GM19240 (cell line): ENCODE results near the gene ZNHIT2.
"Not testable (repeated sequence)": the region's sequence is repeated elsewhere in the genome, so short reads cannot be mapped to it uniquely, and the experiment has no call there.

Experiments
- DNase-seq: peaks from one replicate; pipeline ENCODE4 v3.0.0; 2011; ENCODE audit warnings: low spot score; ENCODE audit not compliant: insufficient read length

ZNHIT2 gene

DNA sequence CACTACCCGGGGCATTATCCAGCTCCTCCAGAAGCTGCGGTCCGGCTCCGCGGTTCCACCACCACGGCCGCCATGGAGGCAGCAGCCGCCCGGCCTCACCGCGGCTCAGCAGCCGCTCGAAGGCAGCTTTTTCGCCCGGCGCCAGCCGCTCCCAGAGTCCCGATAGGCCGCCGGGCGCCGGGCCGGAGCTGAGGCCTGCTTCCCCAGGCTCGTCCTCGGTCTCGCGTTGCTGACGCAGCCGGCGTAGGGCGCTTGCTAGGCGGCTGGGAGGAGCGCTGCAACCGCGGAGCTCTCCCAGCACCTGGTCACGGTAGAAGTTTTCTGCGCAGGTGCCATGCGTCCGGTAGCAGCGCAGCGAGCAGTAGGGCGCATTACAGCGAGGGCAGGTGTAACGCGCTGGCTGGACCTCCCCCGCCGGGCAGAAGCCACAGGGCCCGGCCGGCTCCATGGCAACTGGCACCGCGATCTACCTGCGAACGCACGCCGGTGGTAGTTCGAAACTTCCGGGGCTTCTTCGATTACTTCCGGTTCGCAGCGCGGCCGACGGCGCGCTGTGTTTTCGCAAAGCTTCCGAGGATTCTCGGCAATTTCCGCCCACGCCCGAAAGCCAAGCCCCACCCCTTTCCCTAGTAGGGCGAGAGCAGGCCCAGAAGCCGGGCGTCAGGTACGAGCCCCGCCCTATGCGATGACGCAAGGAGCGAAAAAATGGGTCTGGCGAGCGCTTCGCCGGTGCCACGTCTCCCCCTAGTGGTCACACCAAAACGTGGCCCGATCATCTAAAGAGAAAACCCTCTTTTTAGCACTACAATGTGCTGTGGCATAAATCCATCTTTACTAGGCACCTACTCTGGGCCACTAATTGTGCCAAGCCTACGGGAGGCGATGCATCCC is at the start of gene ZNHIT2:
Gene ZNHIT2 (minus strand): TSS at position 496 of the 891 bp plus-strand sequence. CDS start 48 bp downstream, at position 448.
- peak; percentile 78 for DNase-seq

GRCh38 chr11:65166893-65167292 is 49.4 kb upstream of the ZNHIT2 start:
- no peak for DNase-seq

DNA sequence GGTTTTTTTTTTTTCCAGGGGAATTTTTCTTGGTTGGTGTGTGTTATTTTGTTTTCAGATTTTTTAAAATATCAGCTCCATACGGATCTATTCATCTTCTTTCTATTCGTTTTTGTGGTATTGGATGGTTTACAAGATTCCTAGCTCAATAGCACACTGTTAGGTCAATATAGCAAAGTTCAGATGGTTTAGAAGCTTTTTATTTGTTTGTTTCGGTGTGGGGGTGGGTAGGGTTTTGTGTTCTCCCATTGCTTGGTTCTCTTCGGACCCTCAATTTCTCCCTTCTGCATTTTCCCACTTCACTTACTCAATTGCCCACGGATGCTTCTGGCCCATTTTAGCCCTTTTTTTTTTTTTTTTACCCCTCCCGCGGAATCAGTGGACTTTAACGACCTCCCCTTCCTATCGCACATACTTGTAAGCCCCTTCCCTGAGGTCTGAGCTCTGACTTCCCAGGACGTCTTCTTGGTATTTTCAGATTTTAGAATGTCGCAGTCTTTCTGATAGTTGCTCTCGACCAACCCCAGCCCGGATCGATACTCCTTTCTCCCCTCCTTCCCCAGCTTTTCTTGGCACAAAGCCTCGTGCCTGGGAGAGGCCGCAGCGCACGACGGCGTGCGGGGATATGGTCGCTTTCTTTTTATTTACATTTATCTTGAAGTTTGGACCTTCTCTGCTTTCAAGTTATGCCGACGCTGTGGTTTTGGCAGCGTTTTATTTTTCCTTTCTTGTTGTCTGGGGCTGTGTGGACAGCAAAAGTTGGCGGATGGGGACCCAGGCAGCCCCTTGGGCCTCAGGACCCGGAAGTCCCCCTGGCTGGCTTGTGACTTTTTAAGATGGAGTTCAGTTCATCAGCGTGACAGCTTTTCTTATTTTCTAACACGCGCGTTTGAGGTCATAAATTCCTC is 48.2 kb upstream of the ZNHIT2 start:
- DNase-seq, result no peak

DNA sequence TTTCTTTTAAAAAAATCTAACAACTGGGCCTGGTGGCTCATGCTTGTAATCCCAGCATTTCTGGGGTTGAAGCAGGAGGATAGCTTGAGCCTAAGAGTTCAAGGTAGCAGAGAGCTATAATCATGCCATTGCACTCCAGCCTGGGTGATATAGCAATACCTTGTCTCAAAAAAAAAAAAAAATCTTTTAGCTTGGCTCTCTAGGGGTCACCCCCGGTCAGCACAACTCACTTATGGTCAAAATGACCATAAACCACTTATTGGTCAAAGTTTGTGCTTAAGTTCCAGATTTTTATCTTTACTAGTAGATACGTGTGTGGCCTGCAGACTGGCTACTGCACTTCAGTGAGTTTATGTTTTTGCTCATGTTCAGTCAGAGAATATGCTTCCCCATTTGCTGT is 46.2 kb upstream of the ZNHIT2 start:
- DNase-seq, result no peak

DNA sequence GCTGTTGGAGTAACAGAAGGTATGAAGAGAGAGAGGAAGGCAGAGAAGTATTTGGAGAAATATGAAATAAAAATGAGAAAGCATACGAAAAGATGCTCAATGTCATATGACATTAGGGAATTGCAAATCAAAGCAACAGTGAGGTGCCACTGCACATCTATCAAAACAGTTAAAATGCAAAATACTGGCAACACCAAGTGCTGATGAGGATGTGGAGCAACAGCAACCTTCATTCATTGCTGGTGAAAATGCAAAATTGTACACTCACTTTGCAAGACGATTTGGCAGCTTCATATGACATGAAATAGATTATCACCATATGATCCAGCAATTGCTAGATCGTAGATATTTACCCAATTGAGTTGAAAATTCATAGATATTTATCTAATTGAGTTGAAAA is 43.1 kb upstream of the ZNHIT2 start:
- no peak for DNase-seq

DNA sequence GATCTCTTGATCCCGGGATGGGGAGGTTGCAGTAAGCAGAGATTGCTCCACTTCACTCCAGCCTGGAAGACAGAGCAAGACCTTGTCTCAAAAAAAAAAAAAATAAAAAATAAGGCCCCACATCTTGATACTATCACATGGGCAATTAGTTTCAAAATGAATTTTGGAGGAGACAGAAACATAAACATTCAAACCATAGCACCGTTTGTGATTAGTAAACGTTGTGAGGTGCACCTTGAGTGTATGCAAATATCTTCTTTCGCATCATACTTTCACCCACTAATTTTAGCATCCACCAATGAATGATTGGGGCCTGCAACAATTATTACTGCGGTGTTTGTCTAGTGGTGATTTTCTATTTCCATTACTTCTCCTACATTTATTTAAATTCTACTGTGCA is 41.5 kb upstream of the ZNHIT2 start:
- DNase-seq, result no peak

DNA sequence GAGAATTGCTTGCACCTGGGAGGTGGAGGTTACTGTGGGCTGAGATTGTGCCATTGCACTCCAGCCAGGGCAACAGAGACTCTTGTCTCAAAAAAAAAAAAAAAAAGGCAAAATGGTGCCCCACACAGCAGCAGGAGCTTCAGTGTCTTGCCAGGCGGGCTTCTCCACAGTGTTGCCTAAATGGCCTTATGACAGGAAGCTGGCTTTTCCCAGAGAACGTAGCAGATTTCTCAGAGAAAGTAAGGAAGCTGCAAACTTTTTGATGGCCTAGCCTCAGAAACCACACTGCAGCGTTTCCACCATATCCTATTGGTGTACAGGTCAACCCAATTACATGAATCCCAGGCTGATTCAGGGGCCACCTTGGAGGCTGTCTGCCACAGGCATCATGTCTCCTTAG is 39.8 kb upstream of the ZNHIT2 start:
- no peak for DNase-seq

DNA sequence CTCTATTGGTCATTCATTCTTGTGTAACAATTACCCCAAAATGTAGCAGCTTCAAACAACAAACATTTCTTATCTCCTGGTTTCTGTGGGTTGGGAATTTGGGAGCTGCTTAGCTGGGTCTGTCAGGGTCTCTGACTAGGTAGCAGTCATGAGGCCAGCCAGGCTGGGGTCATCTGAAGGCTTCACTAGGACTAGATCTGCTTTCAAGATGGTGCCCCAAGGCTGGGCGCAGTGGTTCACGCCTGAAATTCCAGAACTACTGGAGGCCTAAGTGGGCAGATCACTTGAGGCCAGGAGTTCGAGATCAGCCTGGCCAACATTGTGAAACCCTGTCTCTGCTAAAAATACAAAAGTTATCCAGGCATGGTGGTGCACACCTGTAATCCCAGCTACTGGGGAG is 39.4 kb upstream of the ZNHIT2 start:
- DNase-seq, result no peak

DNA sequence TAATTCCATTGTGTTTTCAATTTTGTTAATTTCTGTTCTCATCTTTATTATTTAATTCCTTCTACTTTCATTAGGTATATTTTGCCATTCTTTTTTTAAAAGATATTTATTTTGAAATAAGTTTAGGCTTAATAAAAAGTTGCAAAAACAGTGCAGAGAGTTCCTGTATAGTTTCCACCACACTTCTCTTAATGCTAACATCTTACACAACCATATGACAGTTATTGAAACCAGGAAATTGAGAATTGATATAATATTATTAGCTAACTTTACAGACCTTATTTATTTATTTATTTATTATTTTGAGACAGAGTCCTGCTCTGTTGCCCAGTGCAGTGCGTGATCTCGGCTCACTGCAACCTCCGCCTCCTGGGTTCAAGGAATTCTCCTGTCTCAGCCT is 38.8 kb upstream of the ZNHIT2 start:
- DNase-seq, result no peak

DNA sequence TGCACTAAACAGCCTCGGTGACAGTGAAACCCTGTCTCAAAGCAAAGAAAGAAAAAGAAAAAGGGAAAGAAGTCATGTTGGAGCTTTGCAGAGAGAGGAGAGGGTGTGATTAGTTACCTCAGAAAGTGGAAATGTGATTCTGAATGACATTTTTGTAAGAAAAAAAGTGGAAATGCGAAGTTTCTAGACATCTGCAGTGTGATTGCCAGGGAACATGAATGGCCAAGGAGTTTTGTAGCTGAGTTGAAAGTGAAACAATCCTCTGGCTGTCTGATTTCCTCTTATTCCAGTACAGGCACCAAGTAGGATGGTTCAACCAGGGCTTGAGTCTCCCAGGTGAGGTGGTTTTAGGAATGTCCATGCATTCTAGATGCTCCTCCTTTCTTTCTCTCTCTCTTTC is 34.6 kb upstream of the ZNHIT2 start:
- DNase-seq, result no peak

DNA sequence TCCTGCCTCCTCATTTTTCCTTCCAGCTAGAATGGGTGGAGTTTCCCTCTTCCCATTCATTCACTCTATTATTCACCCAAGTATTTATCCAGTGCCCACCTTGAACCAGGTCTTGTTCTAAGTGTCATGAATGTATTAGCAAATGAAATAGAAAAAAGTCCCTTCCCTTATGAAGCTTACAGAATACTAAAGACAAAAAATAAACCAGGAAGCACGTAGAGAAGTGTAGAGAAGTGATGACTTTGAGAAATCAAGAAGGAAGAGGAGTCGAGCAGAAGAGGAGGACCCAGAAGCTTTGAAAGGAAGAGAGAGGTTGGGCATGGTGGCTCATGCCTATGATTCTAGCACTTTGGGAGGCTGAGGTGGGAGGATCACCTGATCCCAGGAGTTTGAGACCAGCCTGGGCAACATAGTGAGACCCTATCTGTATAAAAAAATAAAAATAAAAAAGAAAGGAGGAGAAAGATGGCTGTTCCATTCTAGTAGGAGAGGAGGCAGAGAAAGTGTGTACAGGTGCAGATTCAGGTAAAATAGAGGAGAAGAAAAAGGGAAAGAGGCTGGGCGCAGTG is 33.9 kb upstream of the ZNHIT2 start:
- DNase-seq, result no peak

GRCh38 chr11:65150509-65151299 is 33.2 kb upstream of the ZNHIT2 start:
- DNase-seq, result no peak

- not testable (repeated sequence) for DNase-seq
Measured at GRCh38 chr11:65150131-65150508, 32.6 kb upstream of the ZNHIT2 start.

DNA sequence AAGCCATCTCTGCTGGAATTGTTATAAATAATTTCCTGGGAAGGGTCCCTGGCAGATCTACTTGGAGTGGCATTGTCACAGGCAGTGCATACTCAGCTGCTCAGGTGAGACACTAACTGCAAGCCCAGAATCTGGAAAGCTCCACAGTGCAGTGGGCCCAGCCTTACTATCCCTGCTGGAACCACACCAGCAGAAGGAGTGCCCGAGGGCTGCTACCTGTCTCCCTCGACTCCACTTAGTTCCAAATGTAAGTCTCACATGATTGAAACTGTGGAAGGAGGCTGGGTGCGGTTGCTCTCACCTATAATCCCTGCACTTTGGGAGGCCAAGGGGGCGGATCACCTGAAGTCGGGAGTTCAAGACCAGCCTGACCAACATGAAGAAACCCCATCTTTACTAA is 31.2 kb upstream of the ZNHIT2 start:
- no peak for DNase-seq

DNA sequence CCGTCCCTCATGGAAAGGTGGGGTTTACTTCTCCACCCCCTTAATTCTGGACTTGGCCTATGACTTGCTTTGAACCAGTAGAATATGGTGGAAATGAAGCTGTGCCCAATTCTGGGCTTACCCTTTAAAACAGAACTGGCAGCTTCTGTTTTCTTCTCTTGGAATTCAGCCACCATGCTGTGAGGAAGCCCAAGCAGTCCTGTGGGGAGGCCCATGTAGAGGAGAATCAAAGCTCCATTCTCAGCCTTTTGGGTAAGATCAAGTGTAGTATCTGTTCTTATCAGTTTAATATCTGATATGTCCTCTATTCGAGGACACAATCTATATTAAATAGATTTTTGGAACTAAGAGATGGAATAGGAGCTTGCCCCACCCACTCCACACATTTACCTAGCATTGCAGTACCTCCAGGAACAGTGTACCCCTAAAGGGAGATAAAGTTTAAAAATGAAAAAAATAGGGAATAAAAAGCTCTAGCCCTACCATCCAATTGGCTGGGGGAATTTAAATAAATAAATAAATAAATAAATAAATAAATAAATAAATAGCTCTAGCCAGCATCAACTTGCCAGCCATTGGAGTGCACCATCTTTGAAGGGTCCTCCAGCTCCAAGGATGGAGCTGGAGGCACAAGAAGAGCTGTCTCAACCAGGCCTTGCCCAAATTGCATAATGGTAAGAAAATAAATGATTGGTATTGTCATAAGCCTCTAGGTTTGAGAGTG is 30.0 kb upstream of the ZNHIT2 start:
- DNase-seq, result no peak

DNA sequence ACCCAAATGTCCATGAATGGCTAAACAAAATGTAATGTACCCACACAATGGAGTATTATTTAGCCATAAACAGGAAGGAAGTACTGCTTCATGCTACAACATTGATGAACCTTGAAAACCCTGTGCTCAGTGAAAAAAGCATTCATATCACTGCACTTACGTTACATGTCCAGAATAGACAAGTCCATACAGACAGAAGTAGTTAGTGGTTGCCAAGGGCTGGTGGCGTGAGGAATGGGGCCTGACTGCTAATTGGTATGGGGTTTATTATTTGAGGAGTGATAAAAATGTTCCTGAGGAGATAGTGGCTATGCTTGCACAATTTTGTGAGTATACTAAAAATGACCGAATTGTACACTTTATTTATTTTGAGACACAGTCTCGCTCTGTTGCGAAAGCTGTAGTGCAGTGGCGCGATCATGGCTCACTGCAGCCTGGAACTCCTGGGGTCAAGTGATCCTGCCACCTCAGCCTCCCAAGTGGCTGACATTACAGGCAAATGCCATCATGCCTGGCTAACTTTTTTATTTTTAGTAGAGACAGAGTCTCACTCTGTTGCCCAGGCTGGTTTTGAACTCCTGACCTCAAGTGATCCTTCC is 24.5 kb upstream of the ZNHIT2 start:
- DNase-seq, result no peak

DNA sequence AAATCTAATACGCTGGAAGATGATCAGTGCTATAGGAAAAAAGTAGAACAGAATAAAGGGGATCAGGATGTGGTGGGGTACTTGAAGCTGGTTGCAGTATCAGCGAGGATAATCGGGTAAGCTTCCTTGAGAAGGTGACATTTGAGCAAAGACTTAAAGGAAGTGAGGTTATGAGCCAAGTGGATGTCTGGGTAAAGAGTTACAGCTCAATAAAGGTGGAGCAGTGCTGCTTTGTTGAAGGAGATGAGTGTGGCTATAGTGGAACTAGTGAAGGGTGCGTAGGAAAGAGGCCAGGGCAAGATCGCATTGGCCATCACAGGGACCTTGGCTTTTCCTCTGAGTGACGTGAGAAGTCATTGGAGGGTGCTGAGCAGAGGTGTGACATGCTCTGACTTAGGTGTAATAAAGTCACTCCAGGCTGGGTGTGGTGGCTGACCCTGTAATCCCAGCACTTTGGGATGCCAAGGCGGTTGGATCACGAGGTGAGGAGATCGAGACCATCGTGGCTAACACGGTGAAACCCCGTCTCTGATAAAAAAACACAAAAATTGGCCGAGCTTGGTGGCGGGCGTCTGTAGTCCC is 19.1 kb upstream of the ZNHIT2 start:
- DNase-seq, result no peak

DNA sequence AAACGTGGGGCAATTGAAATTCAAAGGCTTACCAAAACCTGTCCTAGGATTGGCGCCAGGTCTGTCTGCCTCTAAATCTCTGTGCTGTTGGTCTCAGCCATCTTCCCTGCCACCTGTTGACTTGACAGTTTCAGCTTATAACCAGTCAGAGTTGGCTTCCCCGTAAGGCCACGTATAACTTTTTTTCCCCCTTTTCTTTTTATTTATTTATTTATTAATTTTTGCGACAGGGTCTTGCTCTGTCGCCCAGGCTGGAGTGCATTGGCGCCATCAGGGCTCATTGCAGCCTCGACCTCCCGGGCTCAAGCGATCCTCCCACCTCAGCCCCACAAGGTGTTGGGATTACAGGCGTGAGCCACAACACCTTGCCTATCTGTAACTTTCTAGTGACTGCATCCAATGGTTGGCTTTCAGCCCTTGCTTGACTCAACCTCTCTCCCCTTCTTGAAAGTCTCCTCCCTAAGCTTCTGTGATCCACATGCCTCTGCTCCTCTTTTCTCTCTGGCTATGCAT is 18.2 kb upstream of the ZNHIT2 start:
- no peak for DNase-seq

DNA sequence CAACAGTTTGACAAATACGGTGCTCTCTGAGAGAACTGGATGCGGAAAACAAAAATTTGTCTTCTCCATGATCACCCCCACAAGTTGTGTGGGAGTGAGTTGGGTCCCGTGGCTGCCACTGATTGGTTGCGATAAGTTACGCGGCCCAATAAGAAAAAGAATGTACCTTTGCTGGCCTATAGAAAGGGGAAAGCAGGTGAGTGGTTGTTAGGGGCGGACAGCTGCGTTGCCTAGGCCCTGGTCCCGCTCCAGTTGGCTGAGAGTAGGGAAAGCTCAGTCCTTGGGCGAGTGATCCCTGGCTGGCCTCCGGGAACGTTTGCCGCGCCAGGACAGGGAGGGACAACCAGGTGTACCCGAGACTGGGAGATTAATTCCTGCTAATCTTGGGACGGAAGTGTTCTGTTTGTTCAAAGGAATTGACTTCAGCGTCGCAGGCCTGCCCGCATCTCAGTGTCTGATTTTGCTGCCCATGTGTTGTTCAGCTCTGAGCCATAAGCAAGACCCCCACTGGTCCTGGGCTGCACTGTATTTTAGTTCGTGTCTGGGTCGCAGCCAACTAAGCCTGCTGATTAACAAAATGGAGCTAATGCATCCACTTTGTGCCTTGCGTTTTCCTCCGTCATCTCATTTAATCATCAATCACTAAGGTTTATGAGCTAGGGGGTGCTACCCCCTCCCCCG is 17.6 kb upstream of the ZNHIT2 start:
- DNase-seq, result peak; percentile 83
